Neural crest cell (in vitro differentiated cells): ENCODE data around the gene GALNT18. TPM values are rescaled to one million over a fixed set of nuclear protein-coding genes. Genes with fewer than 3 reads are reported as not detected.

Experiments used
- DNase-seq: peaks from one replicate; pipeline ENCODE4 v3.0.0; 2021; ENCODE audit warnings: low read depth, mixed read lengths, low spot score
- H3K27ac Mint-ChIP-seq: one replicate; pipeline ENCODE4 v1.8.0; 2021; ENCODE audit warnings: mild to moderate bottlenecking, mixed read lengths; ENCODE audit not compliant: unreplicated experiment
- H3K27me3 Mint-ChIP-seq: 2 replicates; pipeline ENCODE4 v1.8.0; 2021; ENCODE audit warnings: low read depth, mild to moderate bottlenecking, mixed read lengths
- H3K36me3 Mint-ChIP-seq: 2 replicates; pipeline ENCODE4 v1.8.0; 2021; ENCODE audit warnings: low read depth, mild to moderate bottlenecking, mixed read lengths
- H3K4me1 Mint-ChIP-seq: 2 replicates; pipeline ENCODE4 v1.8.0; 2021; ENCODE audit warnings: mixed read lengths
- H3K4me3 Mint-ChIP-seq: one replicate; pipeline ENCODE4 v1.8.0; 2021; ENCODE audit warnings: mild to moderate bottlenecking, mixed read lengths
- H3K9me3 Mint-ChIP-seq: 2 replicates; pipeline ENCODE4 v1.8.0; 2021; ENCODE audit warnings: mixed read lengths
- total RNA-seq: library from RNA; stranded (reverse); gene quantifications from 2 replicates; pipeline ENCODE4 v1.2.1, GENCODE V29; 2021
- TF ChIP-seq, protein P1 (sequence below): fragments of 200-600 bp; sonication (generic); conservative IDR thresholded peaks from 2 replicates; pipeline ENCODE4 v1.5.0; 2021; ENCODE audit warnings: antibody characterized with exemption, mild to moderate bottlenecking

GALNT18 gene
- total RNA-seq, 1 donor from 2014 or later, result 2.8 TPM

DNA sequence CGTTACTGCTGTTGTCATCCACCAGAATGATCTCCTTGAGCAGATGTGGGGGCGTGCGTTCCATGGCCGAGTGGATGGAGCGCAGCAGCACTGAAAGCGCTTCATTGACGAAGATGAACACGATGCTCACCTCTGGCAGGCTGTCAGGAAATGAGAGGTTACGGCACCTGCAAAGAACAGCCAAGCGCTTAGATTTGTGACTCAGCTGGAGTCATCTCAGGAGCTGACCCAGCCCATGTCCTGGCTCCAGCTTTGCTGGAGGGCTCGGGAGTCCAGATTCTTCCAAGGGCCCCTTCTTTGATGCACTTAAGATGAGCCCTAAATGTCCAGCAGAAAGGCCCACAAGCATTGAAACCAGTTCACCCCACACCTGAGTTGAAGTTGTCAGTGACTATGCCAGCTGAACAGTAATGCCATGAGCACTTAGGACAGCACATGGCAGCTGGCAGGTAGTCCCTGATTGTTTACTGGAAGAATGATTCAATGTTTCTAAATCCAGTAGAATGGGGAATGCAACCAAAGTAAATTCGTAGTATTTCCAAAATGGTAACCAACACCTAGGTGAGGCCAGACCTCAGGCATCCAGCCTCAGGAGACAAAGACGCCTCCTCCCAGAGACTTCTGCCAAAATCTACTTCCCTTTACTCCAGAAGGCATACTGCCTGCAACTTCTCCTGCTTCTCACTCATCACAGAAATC lies 189.0 kb downstream of the GALNT18 start:
- peaks cover 10% of the 10 kb centered on the region for H3K4me1 Mint-ChIP-seq
- no peaks in the 10 kb centered on the region for H3K36me3 Mint-ChIP-seq
- H3K27me3 Mint-ChIP-seq, result no peaks in the 10 kb centered on the region
- H3K27ac Mint-ChIP-seq, result no peak overlapping the region
- TF ChIP-seq, protein P1, sequence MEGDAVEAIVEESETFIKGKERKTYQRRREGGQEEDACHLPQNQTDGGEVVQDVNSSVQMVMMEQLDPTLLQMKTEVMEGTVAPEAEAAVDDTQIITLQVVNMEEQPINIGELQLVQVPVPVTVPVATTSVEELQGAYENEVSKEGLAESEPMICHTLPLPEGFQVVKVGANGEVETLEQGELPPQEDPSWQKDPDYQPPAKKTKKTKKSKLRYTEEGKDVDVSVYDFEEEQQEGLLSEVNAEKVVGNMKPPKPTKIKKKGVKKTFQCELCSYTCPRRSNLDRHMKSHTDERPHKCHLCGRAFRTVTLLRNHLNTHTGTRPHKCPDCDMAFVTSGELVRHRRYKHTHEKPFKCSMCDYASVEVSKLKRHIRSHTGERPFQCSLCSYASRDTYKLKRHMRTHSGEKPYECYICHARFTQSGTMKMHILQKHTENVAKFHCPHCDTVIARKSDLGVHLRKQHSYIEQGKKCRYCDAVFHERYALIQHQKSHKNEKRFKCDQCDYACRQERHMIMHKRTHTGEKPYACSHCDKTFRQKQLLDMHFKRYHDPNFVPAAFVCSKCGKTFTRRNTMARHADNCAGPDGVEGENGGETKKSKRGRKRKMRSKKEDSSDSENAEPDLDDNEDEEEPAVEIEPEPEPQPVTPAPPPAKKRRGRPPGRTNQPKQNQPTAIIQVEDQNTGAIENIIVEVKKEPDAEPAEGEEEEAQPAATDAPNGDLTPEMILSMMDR, result no peak
- H3K9me3 Mint-ChIP-seq, result peaks cover 4% of the 10 kb centered on the region
- DNase-seq, result no peak
- no peak overlapping the region for H3K4me3 Mint-ChIP-seq

DNA sequence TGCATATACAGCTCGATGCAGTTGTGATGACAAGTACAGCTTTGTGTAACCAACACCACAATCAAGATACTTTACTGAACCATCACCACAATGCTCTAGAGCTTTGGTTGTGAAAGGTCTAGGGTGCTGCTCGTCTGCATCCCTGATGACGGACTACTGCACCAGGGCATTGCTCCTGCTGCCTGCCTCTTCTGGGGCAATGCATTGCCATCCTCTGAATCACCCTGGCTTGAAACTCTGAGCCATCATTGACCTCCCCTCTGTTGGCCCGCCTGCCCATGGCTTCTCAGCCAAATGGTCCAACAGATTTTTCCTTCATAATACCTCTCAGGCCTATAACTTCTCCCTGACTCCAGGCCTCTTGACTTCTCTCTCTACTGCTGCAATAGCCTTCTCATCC lies 191.4 kb downstream of the GALNT18 start:
- no peaks in the 10 kb centered on the region for H3K27me3 Mint-ChIP-seq
- no peak overlapping the region for H3K27ac Mint-ChIP-seq
- DNase-seq, result no peak
- no peaks in the 10 kb centered on the region for H3K36me3 Mint-ChIP-seq
- TF ChIP-seq, protein P1, result no peak
- H3K4me3 Mint-ChIP-seq, result no peak overlapping the region
- peaks cover 4% of the 10 kb centered on the region for H3K9me3 Mint-ChIP-seq
- H3K4me1 Mint-ChIP-seq, result peaks cover 9% of the 10 kb centered on the region

DNA sequence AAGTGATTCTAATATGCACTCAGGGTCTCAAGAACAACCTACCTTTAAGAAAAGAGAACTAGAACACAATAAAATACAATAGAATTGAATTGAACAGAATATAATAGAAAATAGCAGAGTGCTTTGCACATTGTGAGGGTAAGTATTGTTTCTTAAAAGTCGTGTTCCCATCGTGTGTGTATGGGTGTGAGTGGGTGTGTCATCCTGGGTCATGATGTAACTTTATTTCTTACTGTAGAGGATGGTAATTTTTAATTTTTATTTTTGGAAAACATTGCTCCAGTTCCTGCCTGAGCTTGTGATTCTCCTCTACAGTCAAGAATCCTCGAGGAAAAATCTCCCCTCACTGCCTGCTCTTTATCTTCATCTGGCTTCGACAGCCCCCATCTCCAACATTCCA lies 193.1 kb downstream of the GALNT18 start:
- H3K9me3 Mint-ChIP-seq, result peaks cover 4% of the 10 kb centered on the region

DNA sequence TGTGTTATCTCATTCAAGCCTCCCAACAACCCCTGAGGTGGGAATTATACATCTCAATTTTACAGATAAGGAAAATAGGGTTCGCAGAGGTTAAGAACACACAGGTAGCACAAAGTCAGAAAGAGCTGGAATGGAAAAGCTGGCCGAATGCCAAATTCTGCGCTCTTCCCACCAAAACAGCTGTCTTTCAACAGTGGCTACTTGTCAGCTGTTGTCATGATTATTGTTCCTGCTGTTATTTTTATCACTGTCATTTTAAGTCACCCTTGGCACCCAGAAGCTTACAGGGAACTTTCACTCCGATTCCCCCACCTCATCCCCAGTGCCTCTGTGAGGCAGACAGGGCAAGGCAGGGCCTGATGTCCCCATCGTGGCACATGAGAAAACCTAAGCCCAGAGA lies 194.3 kb downstream of the GALNT18 start:
- peaks cover 4% of the 10 kb centered on the region for H3K9me3 Mint-ChIP-seq
- TF ChIP-seq, protein P1, result no peak
- no peaks in the 10 kb centered on the region for H3K27me3 Mint-ChIP-seq
- DNase-seq, result no peak
- no peaks in the 10 kb centered on the region for H3K36me3 Mint-ChIP-seq
- H3K27ac Mint-ChIP-seq, result no peak overlapping the region
- H3K4me1 Mint-ChIP-seq, result peaks cover 9% of the 10 kb centered on the region
- H3K4me3 Mint-ChIP-seq, result no peak overlapping the region

More for the DNA sequence above, 193.1 kb downstream of the GALNT18 start:
- H3K4me1 Mint-ChIP-seq, result peaks cover 9% of the 10 kb centered on the region
- TF ChIP-seq, protein P1, result no peak
- no peak overlapping the region for H3K27ac Mint-ChIP-seq
- no peak for DNase-seq
- H3K4me3 Mint-ChIP-seq, result no peak overlapping the region
- H3K36me3 Mint-ChIP-seq, result no peaks in the 10 kb centered on the region
- H3K27me3 Mint-ChIP-seq, result no peaks in the 10 kb centered on the region

DNA sequence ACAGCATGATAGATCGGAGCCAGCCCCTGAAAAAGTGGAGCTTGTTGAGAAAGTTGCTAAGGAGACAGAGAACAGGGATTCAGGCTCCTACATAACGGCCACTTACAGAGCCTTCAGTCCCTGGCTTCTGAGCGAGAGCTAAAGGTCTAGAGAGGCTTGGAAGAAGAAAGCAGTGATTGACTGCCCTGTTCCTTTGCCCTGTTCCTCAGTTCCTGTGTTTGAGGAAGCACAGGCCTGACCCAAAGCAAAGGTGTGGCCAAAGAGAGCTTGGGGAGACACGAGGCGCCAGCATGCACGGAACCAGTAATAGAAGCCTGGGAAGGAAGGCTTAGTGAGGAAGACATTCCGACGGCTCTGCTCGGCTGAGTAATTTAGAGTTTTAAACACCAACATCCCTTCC lies 194.7 kb downstream of the GALNT18 start:
- H3K4me3 Mint-ChIP-seq, result no peak overlapping the region
- peaks cover 9% of the 10 kb centered on the region for H3K4me1 Mint-ChIP-seq
- no peak for DNase-seq
- TF ChIP-seq, protein P1, result no peak
- H3K27ac Mint-ChIP-seq, result no peak overlapping the region
- H3K27me3 Mint-ChIP-seq, result no peaks in the 10 kb centered on the region
- H3K9me3 Mint-ChIP-seq, result peaks cover 4% of the 10 kb centered on the region
- no peaks in the 10 kb centered on the region for H3K36me3 Mint-ChIP-seq
